Measurements from ENCODE around the gene TMEM178A.
"Not testable (repeated sequence)": the region's sequence is repeated elsewhere in the genome, so short reads cannot be mapped to it uniquely, and the experiment has no call there.

TMEM178A gene

GRCh38 chr2:39647104-39647765 lies 18.5 kb upstream of the TMEM178A start:
- no peak for DNase-seq (ENCODE audit: low read depth in 2 of 2)

- no peak for DNase-seq (ENCODE audit: low read depth in 2 of 2)
Measured at GRCh38 chr2:39648580-39648979, 17.1 kb upstream of the TMEM178A start.

- no peak for DNase-seq (ENCODE audit: low read depth in 2 of 2)
Measured at GRCh38 chr2:39649511-39649910, 16.2 kb upstream of the TMEM178A start.

- DNase-seq (ENCODE audit: low read depth in 2 of 2), result no peak
Measured at GRCh38 chr2:39650468-39650867, 15.2 kb upstream of the TMEM178A start.

- DNase-seq (ENCODE audit: low read depth in 2 of 2), result not testable (repeated sequence)
Measured at GRCh38 chr2:39656215-39656614, 9.5 kb upstream of the TMEM178A start.

- no peak for DNase-seq (ENCODE audit: low read depth in 2 of 2)
Measured at GRCh38 chr2:39657287-39657937, 8.3 kb upstream of the TMEM178A start.

GRCh38 chr2:39658371-39658770 lies 7.3 kb upstream of the TMEM178A start:
- no peak for DNase-seq (ENCODE audit: low read depth in 2 of 2)

- no peak for DNase-seq (ENCODE audit: low read depth in 2 of 2)
Measured at GRCh38 chr2:39659765-39660611, 5.7 kb upstream of the TMEM178A start.

- DNase-seq (ENCODE audit: low read depth in 2 of 2), result no peak
Measured at GRCh38 chr2:39660612-39661236, 5.0 kb upstream of the TMEM178A start.

- DNase-seq (ENCODE audit: low read depth in 2 of 2), result no peak
Measured at GRCh38 chr2:39661826-39662225, 3.9 kb upstream of the TMEM178A start.

GRCh38 chr2:39663187-39663930 lies 2.4 kb upstream of the TMEM178A start:
- DNase-seq (ENCODE audit: low read depth in 2 of 2), result no peak

- DNase-seq (ENCODE audit: low read depth in 2 of 2), result no peak
Measured at GRCh38 chr2:39664232-39664887, 1.4 kb upstream of the TMEM178A start.

- DNase-seq (ENCODE audit: low read depth in 2 of 2), result no peak
Measured at GRCh38 chr2:39664888-39665591, 677 bp upstream of the TMEM178A start.

GRCh38 chr2:39666491-39667101 lies 879 bp downstream of the TMEM178A start:
- no peak for DNase-seq (ENCODE audit: low read depth in 2 of 2)

- DNase-seq (ENCODE audit: low read depth in 2 of 2), result no peak
Measured at GRCh38 chr2:39667104-39667885, 1.6 kb downstream of the TMEM178A start.

- DNase-seq (ENCODE audit: low read depth in 2 of 2), result no peak
Measured at GRCh38 chr2:39667886-39668276, 2.2 kb downstream of the TMEM178A start.

- DNase-seq (ENCODE audit: low read depth in 2 of 2), result no peak
Measured at GRCh38 chr2:39668576-39669080, 2.9 kb downstream of the TMEM178A start.

GRCh38 chr2:39671604-39672003 lies 5.9 kb downstream of the TMEM178A start:
- no peak for DNase-seq (ENCODE audit: low read depth in 2 of 2)

- no peak for DNase-seq (ENCODE audit: low read depth in 2 of 2)
Measured at GRCh38 chr2:39673018-39673417, 7.3 kb downstream of the TMEM178A start.
